Vagina (tissue), 2 donors: Measurements from ENCODE around the gene C10orf143. TPM values are rescaled to one million over a fixed set of nuclear protein-coding genes. Genes with fewer than 3 reads are reported as not detected.

Experiments used
- DNase-seq, 2 donors: peaks; one replicate each; pipeline ENCODE4 v3.0.0-alpha.2; 2017; ENCODE audit errors: extremely low spot score in 2 of 2
- H3K27ac ChIP-seq: fragments of 200-600 bp; sonication (generic); one replicate; pipeline ENCODE4 v1.5.1; 2019
- H3K27me3 ChIP-seq: fragments of 200-600 bp; sonication (generic); one replicate; pipeline ENCODE4 v1.5.1; 2019
- H3K36me3 ChIP-seq, 2 donors: fragments of 200-600 bp; sonication (generic); one replicate each; pipeline ENCODE4 v1.5.1; 2017 to 2019
- H3K4me1 ChIP-seq: fragments of 200-600 bp; sonication (generic); one replicate; pipeline ENCODE4 v1.5.1; 2019
- H3K4me3 ChIP-seq, 2 donors: fragments of 200-600 bp; sonication (generic); 1 replicate in 1 of 2; 2 replicates in 1 of 2; pipeline ENCODE4 v1.5.1; 2016 to 2019
- H3K9me3 ChIP-seq: fragments of 200-600 bp; sonication (generic); one replicate; pipeline ENCODE4 v1.5.1; 2019
- POLR2A ChIP-seq, 2 donors: fragments of 450-650 bp; IDR thresholded peaks; one replicate each; pipeline ENCODE4 v1.6.1; 2017; ENCODE audit warnings: antibody characterized with exemption in 2 of 2, mild to moderate bottlenecking in 2 of 2, moderate library complexity in 2 of 2
- POLR2AphosphoS5 ChIP-seq, 2 donors: sonication (generic); formaldehyde crosslinking; IDR thresholded peaks; one replicate each; pipeline ENCODE4 v1.9.0; 2017; ENCODE audit warnings: antibody characterized with exemption in 2 of 2, mild to moderate bottlenecking in 2 of 2, low read depth in 1 of 2; ENCODE audit not compliant: insufficient read depth in 1 of 2
- intact Hi-C: fragments of 100-400 bp; cut with DNase I; formaldehyde crosslinking; loops from one replicate; pipeline ENCODE4 v1.15.1; 2023
- total RNA-seq: library from RNA; depleted of rRNA; stranded (reverse); fragments of >200 nt; gene quantifications from one replicate; pipeline ENCODE4 v1.2.3, GENCODE V29; 2016
- TF ChIP-seq, protein P1 (sequence below), 3 experiments: fragments of 450-650 bp in 2 of 3; fragments of 200-600 bp in 1 of 3; sonication (generic) in 1 of 3; IDR thresholded peaks; one replicate each; pipeline ENCODE4 v1.5.1; 2017 to 2019; ENCODE audit warnings: antibody characterized with exemption in 3 of 3, mild to moderate bottlenecking in 2 of 3, moderate library complexity in 2 of 3

The C10orf143 gene
- total RNA-seq, 1 donor from 2014 or later = 0.74 TPM

DNA sequence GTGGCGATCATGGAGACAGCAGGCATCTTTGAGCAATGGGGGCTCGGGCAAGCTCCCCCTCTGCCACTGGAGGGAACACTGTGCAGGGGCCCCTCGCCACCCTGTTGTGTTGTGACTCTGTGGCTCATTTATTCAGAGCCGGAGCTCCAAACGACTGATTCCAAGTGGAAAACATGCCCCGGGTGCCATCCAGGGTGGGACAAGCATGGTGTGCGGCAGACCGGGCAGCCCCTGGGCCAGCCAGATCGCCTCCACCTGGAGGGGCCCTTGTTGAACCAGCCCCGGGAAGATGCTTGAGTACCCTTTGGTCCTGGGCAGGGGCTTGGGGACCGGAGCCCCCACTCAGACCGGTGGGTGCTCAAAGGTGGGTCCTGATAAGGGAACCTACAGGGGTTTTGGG lies 61.4 kb downstream of the C10orf143 start:
- H3K27ac ChIP-seq = no peak overlapping the region
- TF ChIP-seq POLR2AphosphoS5 (IDR thresholded peaks at IDR 0.05; ENCODE audit: insufficient read depth in 1 of 2, low read depth in 1 of 2) (no peak), POLR2A (IDR thresholded peaks at IDR 0.05) (no peak)
- TF ChIP-seq, protein P1, sequence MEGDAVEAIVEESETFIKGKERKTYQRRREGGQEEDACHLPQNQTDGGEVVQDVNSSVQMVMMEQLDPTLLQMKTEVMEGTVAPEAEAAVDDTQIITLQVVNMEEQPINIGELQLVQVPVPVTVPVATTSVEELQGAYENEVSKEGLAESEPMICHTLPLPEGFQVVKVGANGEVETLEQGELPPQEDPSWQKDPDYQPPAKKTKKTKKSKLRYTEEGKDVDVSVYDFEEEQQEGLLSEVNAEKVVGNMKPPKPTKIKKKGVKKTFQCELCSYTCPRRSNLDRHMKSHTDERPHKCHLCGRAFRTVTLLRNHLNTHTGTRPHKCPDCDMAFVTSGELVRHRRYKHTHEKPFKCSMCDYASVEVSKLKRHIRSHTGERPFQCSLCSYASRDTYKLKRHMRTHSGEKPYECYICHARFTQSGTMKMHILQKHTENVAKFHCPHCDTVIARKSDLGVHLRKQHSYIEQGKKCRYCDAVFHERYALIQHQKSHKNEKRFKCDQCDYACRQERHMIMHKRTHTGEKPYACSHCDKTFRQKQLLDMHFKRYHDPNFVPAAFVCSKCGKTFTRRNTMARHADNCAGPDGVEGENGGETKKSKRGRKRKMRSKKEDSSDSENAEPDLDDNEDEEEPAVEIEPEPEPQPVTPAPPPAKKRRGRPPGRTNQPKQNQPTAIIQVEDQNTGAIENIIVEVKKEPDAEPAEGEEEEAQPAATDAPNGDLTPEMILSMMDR (IDR thresholded peaks at IDR 0.05) = no peak
- no peaks in the 10 kb centered on the region for H3K27me3 ChIP-seq
- no peaks in the 10 kb centered on the region for H3K9me3 ChIP-seq
- no peaks in the 10 kb centered on the region for H3K36me3 ChIP-seq
- DNase-seq = peak in 1 of 2 donors; percentile 75
- no peaks in the 10 kb centered on the region for H3K4me1 ChIP-seq
- intact Hi-C loops = no loop called here
- H3K4me3 ChIP-seq = no peak overlapping the region

DNA sequence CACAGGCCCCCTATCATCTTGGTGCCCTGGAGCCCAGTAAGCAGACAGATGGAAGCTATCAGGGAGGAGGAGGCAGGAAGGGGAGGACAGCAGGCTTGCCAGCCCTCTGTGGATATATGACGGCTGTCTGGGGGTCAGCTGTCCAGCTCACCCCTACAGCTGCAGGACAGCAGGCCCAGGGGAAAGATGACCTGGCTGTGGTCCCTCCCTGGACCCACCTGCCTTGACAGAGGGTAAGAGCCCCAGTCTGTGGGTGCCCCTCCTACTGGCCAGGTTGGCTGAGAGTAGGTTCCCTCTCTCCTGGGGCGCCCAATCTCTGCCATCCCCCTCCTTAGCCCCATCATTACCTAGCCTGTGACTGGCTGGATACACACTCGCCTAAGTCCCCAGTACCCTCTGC lies 62.5 kb downstream of the C10orf143 start:
- intact Hi-C loops = no loop called here
- DNase-seq = peak; percentile 81 to 91
- TF ChIP-seq, protein P1 (IDR thresholded peaks at IDR 0.05) = no peak
- TF ChIP-seq POLR2AphosphoS5 (IDR thresholded peaks at IDR 0.05; ENCODE audit: insufficient read depth in 1 of 2, low read depth in 1 of 2) (no peak), POLR2A (IDR thresholded peaks at IDR 0.05) (no peak)
- Histone ChIP-seq H3K9me3 (no peaks in the 10 kb centered on the region), H3K27me3 (no peaks in the 10 kb centered on the region), H3K27ac (no peak overlapping the region), H3K4me3 (no peak overlapping the region), H3K4me1 (no peaks in the 10 kb centered on the region), H3K36me3 (no peaks in the 10 kb centered on the region)

DNA sequence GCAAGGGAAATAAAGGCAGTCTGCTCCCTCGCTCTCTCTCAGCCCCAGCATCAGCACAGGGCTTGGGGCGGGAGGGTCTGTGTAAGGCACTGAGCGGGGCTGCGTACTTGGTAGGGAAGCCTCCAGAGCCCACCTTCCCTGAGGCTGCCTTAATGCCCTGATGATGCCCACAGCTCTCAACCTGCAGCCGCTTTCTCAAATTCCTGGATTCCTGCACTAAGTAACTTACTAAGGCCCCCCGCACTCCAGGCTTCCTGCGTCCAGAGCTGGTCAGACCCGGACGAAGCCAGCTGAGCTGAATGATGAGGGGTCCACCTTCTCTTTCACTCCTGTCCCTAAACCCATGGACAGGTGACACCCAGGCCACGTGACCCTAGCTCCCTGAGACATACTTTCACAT lies 63.3 kb downstream of the C10orf143 start:
- DNase-seq = peak in 1 of 2 donors; percentile 72
- Histone ChIP-seq H3K27ac (no peak overlapping the region), H3K36me3 (no peaks in the 10 kb centered on the region), H3K4me1 (no peaks in the 10 kb centered on the region), H3K27me3 (no peaks in the 10 kb centered on the region), H3K4me3 (no peak overlapping the region), H3K9me3 (no peaks in the 10 kb centered on the region)
- TF ChIP-seq POLR2AphosphoS5 (IDR thresholded peaks at IDR 0.05; ENCODE audit: insufficient read depth in 1 of 2, low read depth in 1 of 2) (no peak), POLR2A (IDR thresholded peaks at IDR 0.05) (no peak)
- TF ChIP-seq, protein P1 (IDR thresholded peaks at IDR 0.05) = no peak
- intact Hi-C loops = no loop called here

DNA sequence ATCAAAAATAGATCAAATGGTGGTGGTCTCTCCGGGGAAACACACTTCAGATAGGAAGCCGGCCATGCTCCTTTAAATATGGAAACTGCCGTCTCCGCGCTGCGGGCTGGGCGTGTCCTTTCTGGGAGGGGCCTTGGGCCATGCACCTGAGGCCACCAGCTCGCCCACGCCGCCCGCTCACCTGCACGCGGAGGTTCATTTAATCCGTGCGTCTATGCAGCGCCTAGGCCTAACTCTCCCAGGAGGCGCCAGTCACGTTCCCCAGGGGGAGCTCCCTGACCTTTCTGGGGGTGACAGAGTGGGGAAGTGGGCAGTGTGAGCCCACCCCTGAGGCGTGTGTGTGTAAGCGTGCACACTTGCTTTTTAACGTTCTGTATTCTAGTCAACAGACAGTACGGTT lies 64.0 kb downstream of the C10orf143 start:
- TF ChIP-seq, protein P1 (IDR thresholded peaks at IDR 0.05) = no peak
- no peak for TF ChIP-seq POLR2A (IDR thresholded peaks at IDR 0.05)
- no peak for TF ChIP-seq POLR2AphosphoS5 (IDR thresholded peaks at IDR 0.05; ENCODE audit: insufficient read depth in 1 of 2, low read depth in 1 of 2)
- Histone ChIP-seq H3K9me3 (no peaks in the 10 kb centered on the region), H3K36me3 (no peaks in the 10 kb centered on the region), H3K4me1 (no peaks in the 10 kb centered on the region), H3K4me3 (no peak overlapping the region), H3K27me3 (no peaks in the 10 kb centered on the region), H3K27ac (no peak overlapping the region)
- intact Hi-C loops = no loop called here
- peak in 1 of 2 donors; percentile 58 for DNase-seq

DNA sequence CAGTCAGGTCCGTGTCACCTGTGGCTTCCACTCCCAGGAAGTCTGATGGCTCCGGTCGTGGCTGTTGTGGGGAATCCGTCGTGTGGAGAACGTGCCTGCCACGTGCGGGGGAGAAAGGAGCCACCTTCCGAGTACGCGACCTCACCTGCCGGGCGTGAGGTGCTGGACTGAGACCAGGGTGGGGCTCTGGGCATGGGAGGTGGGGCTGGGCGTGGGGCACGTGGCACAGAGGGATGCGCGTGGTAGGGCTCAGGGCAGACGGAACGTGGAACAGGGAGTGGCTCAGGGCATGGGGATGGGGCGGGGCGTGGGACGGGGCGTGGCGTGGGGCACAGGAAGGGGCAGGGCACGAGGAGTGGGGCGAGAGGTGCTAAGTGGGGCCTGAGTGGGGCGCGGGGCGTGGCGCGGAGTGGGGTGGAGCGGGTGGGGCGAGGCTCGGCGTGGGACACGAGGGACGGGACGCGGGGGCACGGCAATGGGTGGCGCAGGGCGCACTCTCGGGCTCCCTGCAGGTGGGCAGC lies 64.8 kb downstream of the C10orf143 start:
- Histone ChIP-seq H3K27me3 (no peaks in the 10 kb centered on the region), H3K4me1 (no peaks in the 10 kb centered on the region), H3K27ac (no peak overlapping the region), H3K4me3 (no peak overlapping the region), H3K9me3 (no peaks in the 10 kb centered on the region), H3K36me3 (no peaks in the 10 kb centered on the region)
- intact Hi-C loops = no loop called here
- TF ChIP-seq, protein P1 (IDR thresholded peaks at IDR 0.05) = no peak
- TF ChIP-seq POLR2AphosphoS5 (IDR thresholded peaks at IDR 0.05; ENCODE audit: insufficient read depth in 1 of 2, low read depth in 1 of 2) (no peak), POLR2A (IDR thresholded peaks at IDR 0.05) (no peak)
- DNase-seq = peak in 1 of 2 donors; percentile 52
